Fibroblast of pulmonary artery (primary cell): ENCODE data around the gene PKD1L1.

ENCODE experiments used
- DNase-seq: peaks from one replicate; pipeline ENCODE4 v3.0.0-alpha.2; 2010; ENCODE audit warnings: low read depth
- H3K4me3 ChIP-seq: replicated peaks from 2 replicates; pipeline ENCODE4 v1.5.1; 2011; ENCODE audit warnings: low read depth, mild to moderate bottlenecking, control low read depth, low read length, moderate library complexity
- CTCF ChIP-seq: IDR thresholded peaks from 2 replicates; pipeline ENCODE4 v1.5.1; 2011; ENCODE audit warnings: mild to moderate bottlenecking, control low read depth, low read length, inconsistent platforms; ENCODE audit errors: missing control alignments

The PKD1L1 gene

GRCh38 chr7:47839381-47839780, 108.9 kb downstream of the PKD1L1 start:
- no peak overlapping the region for H3K4me3 ChIP-seq
- TF ChIP-seq CTCF, result no peak
- DNase-seq, result no peak

GRCh38 chr7:47837826-47838225, 110.4 kb downstream of the PKD1L1 start:
- TF ChIP-seq CTCF, result no peak
- no peak overlapping the region for H3K4me3 ChIP-seq
- no peak for DNase-seq

- no peak overlapping the region for H3K4me3 ChIP-seq
- no peak for DNase-seq
- TF ChIP-seq CTCF, result no peak
Measured at GRCh38 chr7:47836503-47837202, 111.6 kb downstream of the PKD1L1 start.

- TF ChIP-seq CTCF, result no peak
- H3K4me3 ChIP-seq, result no peak overlapping the region
- DNase-seq, result no peak
Measured at GRCh38 chr7:47836080-47836479, 112.2 kb downstream of the PKD1L1 start.

- no peak for DNase-seq
- no peak overlapping the region for H3K4me3 ChIP-seq
- TF ChIP-seq CTCF, result no peak
Measured at GRCh38 chr7:47833211-47833610, 115.1 kb downstream of the PKD1L1 start.

GRCh38 chr7:47832105-47832715, 116.1 kb downstream of the PKD1L1 start:
- no peak for TF ChIP-seq CTCF
- no peak for DNase-seq
- no peak overlapping the region for H3K4me3 ChIP-seq

GRCh38 chr7:47830015-47830414, 118.3 kb downstream of the PKD1L1 start:
- no peak overlapping the region for H3K4me3 ChIP-seq
- DNase-seq, result no peak
- no peak for TF ChIP-seq CTCF
